Calu3 (cell line): ENCODE results near the gene SLCO2A1. TPM values are rescaled to one million over a fixed set of nuclear protein-coding genes. Genes with fewer than 3 reads are reported as not detected.
A peak's percentile ranks its signal among the peaks of the same experiment; 100 is the strongest.

Experiments
- BruUV-seq: library from RNA; stranded (reverse); fragments of 400-500 nt; replicated peaks from 2 replicates; lab custom pipeline; 2021; lab: Mats Ljungman, UMichigan
- CTCF ChIA-PET: fragments of 300-600 bp; sonication (Branson Sonifier 250); formaldehyde crosslinking; loops from one replicate; lab custom pipeline; 2022; ENCODE audit warnings: antibody characterized with exemption; lab: Charles Lee
- DNase-seq: peaks from one replicate; pipeline ENCODE4 v3.0.0; 2022
- H3K27ac Mint-ChIP-seq: one replicate; pipeline ENCODE4 v1.8.0; 2022; ENCODE audit warnings: mixed read lengths; ENCODE audit not compliant: unreplicated experiment
- H3K27me3 Mint-ChIP-seq: one replicate; pipeline ENCODE4 v1.8.0; 2022; ENCODE audit warnings: mixed read lengths; ENCODE audit not compliant: unreplicated experiment
- H3K36me3 Mint-ChIP-seq: one replicate; pipeline ENCODE4 v1.8.0; 2022; ENCODE audit warnings: mild to moderate bottlenecking, moderate library complexity, mixed read lengths; ENCODE audit not compliant: insufficient read depth, unreplicated experiment
- H3K4me1 Mint-ChIP-seq: one replicate; pipeline ENCODE4 v1.8.0; 2022; ENCODE audit warnings: mild to moderate bottlenecking, low read depth, mixed read lengths; ENCODE audit not compliant: unreplicated experiment
- H3K4me3 Mint-ChIP-seq: one replicate; pipeline ENCODE4 v1.8.0; 2022; ENCODE audit warnings: mild to moderate bottlenecking, low read depth, moderate library complexity, mixed read lengths; ENCODE audit not compliant: unreplicated experiment
- H3K9me3 Mint-ChIP-seq: one replicate; pipeline ENCODE4 v1.8.0; 2022; ENCODE audit warnings: low read depth, mixed read lengths; ENCODE audit not compliant: unreplicated experiment
- CTCF ChIP-seq: fragments of 200-600 bp; IDR thresholded peaks from one replicate; pipeline ENCODE4 v1.8.0; 2022; ENCODE audit warnings: antibody characterized with exemption; ENCODE audit not compliant: unreplicated experiment
- intact Hi-C: fragments of 100-400 bp; cut with micrococcal nuclease; formaldehyde crosslinking; loops from one replicate; pipeline ENCODE4 v1.10.0; 2022; ENCODE audit not compliant: unreplicated experiment
- total RNA-seq: library from RNA; stranded (reverse); gene quantifications from 2 replicates; pipeline ENCODE4 v1.2.3, GENCODE V29; 2022

Gene SLCO2A1
- total RNA-seq, 1 experiment from 2014 or later: not detected

- no peaks in the 10 kb centered on the region for H3K9me3 Mint-ChIP-seq
- intact Hi-C loops: loop anchor here (5.0 kb wide), 1 partner anchor 128 kb away; no protein-coding TSS in a partner anchor
- CTCF ChIA-PET: interaction anchor here (1.2 kb wide), 1 partner anchor 10 kb away, joined by 3 read pairs; no protein-coding TSS in a partner anchor
- no peak overlapping the region for H3K4me3 Mint-ChIP-seq
- H3K27ac Mint-ChIP-seq: no peak overlapping the region
- no peak for DNase-seq
- H3K36me3 Mint-ChIP-seq: no peaks in the 10 kb centered on the region
- peaks cover 88% of the 10 kb centered on the region for H3K27me3 Mint-ChIP-seq
- no TSS peak for BruUV-seq
- peaks cover 9% of the 10 kb centered on the region for H3K4me1 Mint-ChIP-seq
- no peak for TF ChIP-seq CTCF
Observed at GRCh38 chr3:134059671-134060560, 30.2 kb upstream of the SLCO2A1 start.

- peaks cover 9% of the 10 kb centered on the region for H3K4me1 Mint-ChIP-seq
- CTCF ChIA-PET: no interaction called here
- BruUV-seq: no TSS peak
Observed at GRCh38 chr3:134059035-134059601, 29.4 kb upstream of the SLCO2A1 start.

GRCh38 chr3:134057654-134058110 lies 28.0 kb upstream of the SLCO2A1 start:
- intact Hi-C loops: loop anchor here (5.0 kb wide), 1 partner anchor 125 kb away; no protein-coding TSS in a partner anchor
- Mint-ChIP-seq H3K4me1 (peaks cover 9% of the 10 kb centered on the region), H3K9me3 (no peaks in the 10 kb centered on the region), H3K4me3 (no peak overlapping the region), H3K27ac (no peak overlapping the region), H3K27me3 (peaks cover 66% of the 10 kb centered on the region), H3K36me3 (no peaks in the 10 kb centered on the region)
- TF ChIP-seq CTCF: no peak
- BruUV-seq: no TSS peak
- CTCF ChIA-PET: interaction anchor here (0.6 kb wide), 3 partner anchors 30 to 67 kb away, joined by 3 to 5 read pairs (median 3); no protein-coding TSS in a partner anchor
- DNase-seq: peak; percentile 24

More at GRCh38 chr3:134059035-134059601, 29.4 kb upstream of the SLCO2A1 start:
- TF ChIP-seq CTCF: no peak
- Mint-ChIP-seq H3K27ac (no peak overlapping the region), H3K27me3 (peaks cover 80% of the 10 kb centered on the region), H3K4me3 (no peak overlapping the region), H3K36me3 (no peaks in the 10 kb centered on the region), H3K9me3 (no peaks in the 10 kb centered on the region)
- no peak for DNase-seq
- intact Hi-C loops: loop anchor here (5.0 kb wide), 1 partner anchor 127 kb away; no protein-coding TSS in a partner anchor

- peaks cover 9% of the 10 kb centered on the region for H3K4me1 Mint-ChIP-seq
- H3K27me3 Mint-ChIP-seq: peaks cover 60% of the 10 kb centered on the region
- H3K27ac Mint-ChIP-seq: no peak overlapping the region
- no peaks in the 10 kb centered on the region for H3K9me3 Mint-ChIP-seq
- intact Hi-C loops: loop anchor here (5.0 kb wide), 1 partner anchor 125 kb away; no protein-coding TSS in a partner anchor
- CTCF ChIA-PET: interaction anchor here (0.6 kb wide), 1 partner anchor 29 kb away, joined by 3 read pairs; no protein-coding TSS in a partner anchor
- no peak for DNase-seq
- no peak for TF ChIP-seq CTCF
- BruUV-seq: no TSS peak
- H3K4me3 Mint-ChIP-seq: no peak overlapping the region
- H3K36me3 Mint-ChIP-seq: no peaks in the 10 kb centered on the region
Observed at GRCh38 chr3:134057006-134057653, 27.4 kb upstream of the SLCO2A1 start.
